ENCODE data around the gene C11orf97.

Gene C11orf97, protein sequence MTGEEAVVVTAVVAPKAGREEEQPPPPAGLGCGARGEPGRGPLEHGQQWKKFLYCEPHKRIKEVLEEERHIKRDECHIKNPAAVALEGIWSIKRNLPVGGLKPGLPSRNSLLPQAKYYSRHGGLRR

GRCh38 chr11:94511932-94512781, at the start of gene C11orf97:
Gene C11orf97, plus strand, starts transcription at chr11:94512461. Its CDS starts 68 bp downstream, at chr11:94512529.
- peak; percentile 84 for ATAC-seq (ENCODE audit: insufficient read depth, low read depth)
- Histone ChIP-seq H2AFZ (ENCODE audit: low read depth, low read length) (0 out of 2 replicates have a peak within 1 kb of the TSS, but pooled peaks have one; percentile 26), H3K9me3 (ENCODE audit: insufficient read depth, low read length, severe bottlenecking) (no peaks in the 10 kb centered on the region), H3K79me2 (ENCODE audit: insufficient read depth, low read length) (no peaks in the 10 kb centered on the region), H3K36me3 (ENCODE audit: insufficient read depth, low read length) (no peaks in the 10 kb centered on the region), H3K27ac (ENCODE audit: low read length) (no peak within 1 kb of the TSS), H3K27me3 (ENCODE audit: insufficient read depth, low read length, poor library complexity) (peaks cover 21% of the 10 kb centered on the region), H4K20me1 (ENCODE audit: insufficient read depth, low read length) (no peaks in the 10 kb centered on the region), H3K9ac (ENCODE audit: low read depth, low read length) (peak within 1 kb of the TSS; percentile 32; the same call in 1 of the 2 replicates), H3K4me1 (ENCODE audit: insufficient read depth, low read length) (peaks cover 10% of the 10 kb centered on the region), H3K4me3 (ENCODE audit: low read depth in 1 of 2, low read length in 2 of 2) (peak within 1 kb of the TSS in 1 of 2 experiments; percentile 50; a peak in 3 of 4 replicates), H3K4me2 (ENCODE audit: insufficient read depth, low read length) (peak within 1 kb of the TSS; percentile 65)
- TF ChIP-seq EZH2 (IDR thresholded peaks at IDR 0.05; ENCODE audit: borderline replicate concordance, low read depth, low read length, severe bottlenecking): no peak
- TF ChIP-seq, protein P1, sequence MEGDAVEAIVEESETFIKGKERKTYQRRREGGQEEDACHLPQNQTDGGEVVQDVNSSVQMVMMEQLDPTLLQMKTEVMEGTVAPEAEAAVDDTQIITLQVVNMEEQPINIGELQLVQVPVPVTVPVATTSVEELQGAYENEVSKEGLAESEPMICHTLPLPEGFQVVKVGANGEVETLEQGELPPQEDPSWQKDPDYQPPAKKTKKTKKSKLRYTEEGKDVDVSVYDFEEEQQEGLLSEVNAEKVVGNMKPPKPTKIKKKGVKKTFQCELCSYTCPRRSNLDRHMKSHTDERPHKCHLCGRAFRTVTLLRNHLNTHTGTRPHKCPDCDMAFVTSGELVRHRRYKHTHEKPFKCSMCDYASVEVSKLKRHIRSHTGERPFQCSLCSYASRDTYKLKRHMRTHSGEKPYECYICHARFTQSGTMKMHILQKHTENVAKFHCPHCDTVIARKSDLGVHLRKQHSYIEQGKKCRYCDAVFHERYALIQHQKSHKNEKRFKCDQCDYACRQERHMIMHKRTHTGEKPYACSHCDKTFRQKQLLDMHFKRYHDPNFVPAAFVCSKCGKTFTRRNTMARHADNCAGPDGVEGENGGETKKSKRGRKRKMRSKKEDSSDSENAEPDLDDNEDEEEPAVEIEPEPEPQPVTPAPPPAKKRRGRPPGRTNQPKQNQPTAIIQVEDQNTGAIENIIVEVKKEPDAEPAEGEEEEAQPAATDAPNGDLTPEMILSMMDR (IDR thresholded peaks at IDR 0.05; ENCODE audit: borderline replicate concordance, extremely low read depth, low read length, poor library complexity, severe bottlenecking): no peak
- DNase-seq: peak; percentile 43

DNA sequence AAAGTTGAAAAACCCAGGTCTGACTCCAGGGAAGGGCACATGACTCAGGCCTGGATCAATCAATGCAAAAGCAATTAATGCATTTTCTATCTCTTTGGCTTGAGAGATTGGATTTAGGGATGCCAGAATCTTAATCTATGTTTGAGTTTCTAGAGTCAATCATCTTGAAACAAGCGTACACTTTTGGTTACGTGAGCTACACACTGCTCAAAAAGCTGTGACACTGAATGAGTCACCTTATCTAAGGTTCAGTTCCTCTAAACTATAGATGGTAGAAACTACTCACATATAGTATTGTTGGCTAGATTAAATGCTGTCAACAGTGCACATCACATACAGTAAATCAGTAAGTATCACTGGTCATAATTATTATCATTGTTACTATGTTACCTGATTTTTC, 42.8 kb upstream of the C11orf97 start:
- Histone ChIP-seq H3K4me2 (ENCODE audit: insufficient read depth, low read length) (no peak overlapping the region), H3K79me2 (ENCODE audit: insufficient read depth, low read length) (no peaks in the 10 kb centered on the region), H2AFZ (ENCODE audit: low read depth, low read length) (no peak overlapping the region), H3K4me3 (ENCODE audit: low read depth in 1 of 2, low read length in 2 of 2) (no peak overlapping the region), H3K27ac (ENCODE audit: low read length) (no peak overlapping the region), H3K36me3 (ENCODE audit: insufficient read depth, low read length) (peaks cover 91% of the 10 kb centered on the region), H3K9ac (ENCODE audit: low read depth, low read length) (no peak overlapping the region), H3K27me3 (ENCODE audit: insufficient read depth, low read length, poor library complexity) (no peaks in the 10 kb centered on the region), H3K9me3 (ENCODE audit: insufficient read depth, low read length, severe bottlenecking) (no peaks in the 10 kb centered on the region), H4K20me1 (ENCODE audit: insufficient read depth, low read length) (no peaks in the 10 kb centered on the region), H3K4me1 (ENCODE audit: insufficient read depth, low read length) (no peaks in the 10 kb centered on the region)
- no peak for ATAC-seq (ENCODE audit: insufficient read depth, low read depth)
- no peak for DNase-seq
- TF ChIP-seq EZH2 (IDR thresholded peaks at IDR 0.05; ENCODE audit: borderline replicate concordance, low read depth, low read length, severe bottlenecking): no peak
- TF ChIP-seq, protein P1 (IDR thresholded peaks at IDR 0.05; ENCODE audit: borderline replicate concordance, extremely low read depth, low read length, poor library complexity, severe bottlenecking): no peak

GRCh38 chr11:94472916-94473799, 39.1 kb upstream of the C11orf97 start:
- ATAC-seq (ENCODE audit: insufficient read depth, low read depth): peak; percentile 78

More at GRCh38 chr11:94472916-94473799, 39.1 kb upstream of the C11orf97 start:
- no peak for TF ChIP-seq EZH2 (IDR thresholded peaks at IDR 0.05; ENCODE audit: borderline replicate concordance, low read depth, low read length, severe bottlenecking)
- TF ChIP-seq, protein P1 (IDR thresholded peaks at IDR 0.05; ENCODE audit: borderline replicate concordance, extremely low read depth, low read length, poor library complexity, severe bottlenecking): no peak
- H3K4me2 ChIP-seq (ENCODE audit: insufficient read depth, low read length): no peak overlapping the region
- DNase-seq: no peak
- H3K36me3 ChIP-seq (ENCODE audit: insufficient read depth, low read length): peaks cover 88% of the 10 kb centered on the region
- no peaks in the 10 kb centered on the region for H3K27me3 ChIP-seq (ENCODE audit: insufficient read depth, low read length, poor library complexity)
- no peak overlapping the region for H3K4me3 ChIP-seq (ENCODE audit: low read depth in 1 of 2, low read length in 2 of 2)
- H3K79me2 ChIP-seq (ENCODE audit: insufficient read depth, low read length): no peaks in the 10 kb centered on the region
- no peak overlapping the region for H3K9ac ChIP-seq (ENCODE audit: low read depth, low read length)
- no peaks in the 10 kb centered on the region for H3K4me1 ChIP-seq (ENCODE audit: insufficient read depth, low read length)
- H2AFZ ChIP-seq (ENCODE audit: low read depth, low read length): no peak overlapping the region
- no peaks in the 10 kb centered on the region for H3K9me3 ChIP-seq (ENCODE audit: insufficient read depth, low read length, severe bottlenecking)
- H4K20me1 ChIP-seq (ENCODE audit: insufficient read depth, low read length): no peaks in the 10 kb centered on the region
- no peak overlapping the region for H3K27ac ChIP-seq (ENCODE audit: low read length)
